B cell (primary cell): ENCODE measurements around the gene RTBDN. TPM values are rescaled to one million over a fixed set of nuclear protein-coding genes. Genes with fewer than 3 reads are reported as not detected.
A peak's percentile ranks its signal among the peaks of the same experiment; 100 is the strongest.

ENCODE experiments used
- ATAC-seq: fragments of 200-7000 bp; cut with Tn5 transposase; one replicate; pipeline ENCODE4 v1.10.0; 2021; ENCODE audit warnings: low read depth, mild to moderate bottlenecking, moderate number of reproducible peaks, moderate library complexity
- CTCF ChIA-PET: fragments of 350-600 bp; sonication (Branson Sonifier 250); formaldehyde crosslinking; loops from one replicate; lab custom pipeline; 2021; ENCODE audit warnings: antibody characterized with exemption, inconsistent platforms; lab: Charles Lee
- POLR2A ChIA-PET: fragments of 350-600 bp; sonication (Branson Sonifier 250); formaldehyde crosslinking; loops from one replicate; lab custom pipeline; 2021; ENCODE audit warnings: antibody characterized with exemption; lab: Charles Lee
- DNase-seq: peaks from one replicate; pipeline ENCODE4 v3.0.0; 2013
- H2AFZ ChIP-seq: 2 replicates; pipeline ENCODE4 v1.6.1; 2012; ENCODE audit warnings: mild to moderate bottlenecking, low read depth, low read length; ENCODE audit not compliant: insufficient read depth, poor library complexity, severe bottlenecking
- H3K27ac ChIP-seq, 2 donors: 1 replicate in 1 of 2; 2 replicates in 1 of 2; pipeline ENCODE4 v1.5.1; 2012 to 2013; ENCODE audit warnings: low read length in 2 of 2, mild to moderate bottlenecking in 2 of 2, moderate library complexity in 1 of 2
- H3K27me3 ChIP-seq, 4 experiments: fragments of 200-600 bp in 1 of 4; sonication (generic) in 1 of 4; replicated peaks in 1 of 4; 1 replicate in 2 of 4; 2 replicates in 2 of 4; pipeline versions ENCODE4 v1.6.1 to v1.7.0; 2013 to 2016; ENCODE audit warnings: low read length in 3 of 4, mild to moderate bottlenecking in 2 of 4, mixed read lengths in 1 of 4, moderate library complexity in 1 of 4; ENCODE audit not compliant: insufficient read depth in 4 of 4, control insufficient read depth in 3 of 4; ENCODE audit errors: control extremely low read depth in 1 of 4
- H3K36me3 ChIP-seq, 2 experiments: replicated peaks in 1 of 2; 1 replicate in 1 of 2; 2 replicates in 1 of 2; pipeline versions ENCODE4 v1.6.1 to v1.7.1; 2013; ENCODE audit warnings: low read length in 1 of 2; ENCODE audit not compliant: insufficient read depth in 2 of 2, control insufficient read depth in 1 of 2; ENCODE audit errors: control extremely low read depth in 1 of 2, extremely low read depth in 1 of 2
- H3K4me1 ChIP-seq, 2 donors: fragments of 200-600 bp in 1 of 2; sonication (generic) in 1 of 2; 1 replicate in 1 of 2; 2 replicates in 1 of 2; pipeline versions ENCODE4 v1.5.1 to v1.6.1; 2013 to 2017; ENCODE audit warnings: low read length in 2 of 2; ENCODE audit not compliant: control insufficient read depth in 2 of 2, insufficient read depth in 2 of 2
- H3K4me2 ChIP-seq: replicated peaks from 2 replicates; pipeline ENCODE3; 2012; ENCODE audit warnings: mild to moderate bottlenecking, low read depth, low read length; ENCODE audit not compliant: poor library complexity, severe bottlenecking
- H3K4me3 ChIP-seq, 5 experiments: fragments of 200-600 bp in 1 of 5; sonication (generic) in 1 of 5; 1 replicate in 3 of 5; 2 replicates in 2 of 5; pipeline versions ENCODE4 v1.5.1 to v1.7.0; 2011 to 2016; ENCODE audit warnings: low read length in 4 of 5, mild to moderate bottlenecking in 4 of 5, low read depth in 2 of 5, control low read depth in 1 of 5, moderate library complexity in 1 of 5; ENCODE audit not compliant: insufficient read depth in 1 of 5; ENCODE audit errors: control extremely low read depth in 1 of 5, extremely low read depth in 1 of 5
- H3K79me2 ChIP-seq: fragments of 200-600 bp; sonication (generic); one replicate; pipeline ENCODE4 v1.6.0; 2016; ENCODE audit warnings: low read length; ENCODE audit not compliant: control insufficient read depth, insufficient read depth
- H3K9ac ChIP-seq: fragments of 200-600 bp; sonication (generic); 2 replicates; pipeline ENCODE4 v1.6.1; 2017; ENCODE audit warnings: mild to moderate bottlenecking, low read length, moderate library complexity
- H3K9me3 ChIP-seq, 3 donors: one replicate each; pipeline versions ENCODE4 v1.6.1 to v1.7.1; 2013; ENCODE audit warnings: low read length in 2 of 3; ENCODE audit not compliant: control insufficient read depth in 2 of 3, insufficient read depth in 1 of 3; ENCODE audit errors: control extremely low read depth in 1 of 3
- H4K20me1 ChIP-seq: 2 replicates; pipeline ENCODE4 v1.6.0; 2012; ENCODE audit warnings: mild to moderate bottlenecking, low read length; ENCODE audit not compliant: insufficient read depth, control insufficient read depth, poor library complexity, severe bottlenecking
- H3K27ac Mint-ChIP-seq: one replicate; pipeline ENCODE4 v1.8.0; 2021; ENCODE audit warnings: mixed read lengths
- H3K27me3 Mint-ChIP-seq: one replicate; pipeline ENCODE4 v1.8.0; 2021; ENCODE audit warnings: mixed read lengths
- H3K4me1 Mint-ChIP-seq: one replicate; pipeline ENCODE4 v1.8.0; 2021; ENCODE audit warnings: mixed read lengths
- H3K4me3 Mint-ChIP-seq: one replicate; pipeline ENCODE4 v1.8.0; 2021; ENCODE audit warnings: mixed read lengths
- H3K9me3 Mint-ChIP-seq: one replicate; pipeline ENCODE4 v1.8.0; 2022; ENCODE audit warnings: mixed read lengths; ENCODE audit not compliant: insufficient read depth
- CTCF ChIP-seq: fragments of 200-600 bp; IDR thresholded peaks from one replicate; pipeline ENCODE4 v1.8.0; 2022; ENCODE audit warnings: antibody characterized with exemption, mild to moderate bottlenecking
- EZH2 ChIP-seq: IDR thresholded peaks from 2 replicates; pipeline ENCODE4 v1.6.1; 2012; ENCODE audit warnings: borderline replicate concordance, low read depth, mild to moderate bottlenecking, moderate library complexity, low read length; ENCODE audit not compliant: insufficient read depth, poor library complexity, severe bottlenecking
- WGBS: methylation state at CpG from one replicate; pipeline ENCODE4 v1.1.5; 2013; ENCODE audit warnings: missing lambda C conversion rate; ENCODE audit not compliant: insufficient coverage; 5-methylcytosine and 5-hydroxymethylcytosine counted together
- intact Hi-C: fragments of 100-400 bp; cut with micrococcal nuclease; formaldehyde crosslinking; loops from one replicate; pipeline ENCODE4 v1.10.0; 2022
- polyA plus RNA-seq: library from polyadenylated mRNA; depleted of rRNA; stranded (reverse); fragments of >200 nt; gene quantifications from 2 replicates; pipeline ENCODE4 v1.2.3, GENCODE V29; 2012
- total RNA-seq, 2 donors: library from RNA; stranded (reverse); fragments of 120-200 nt in 1 of 2; gene quantifications; 1 replicate in 1 of 2; 2 replicates in 1 of 2; pipeline versions ENCODE4 v1.2.3 to v1.2.4, GENCODE V29; 2013 to 2022

Gene RTBDN
- total and polyA plus RNA-seq, 2 donors (not counting 1 experiment from before 2014, with no cell fraction given) = not detected

- Mint-ChIP-seq H3K27ac (peak overlapping the region; percentile 96), H3K27me3 (no peaks in the 10 kb centered on the region), H3K9me3 (no peaks in the 10 kb centered on the region), H3K4me1 (peaks cover 25% of the 10 kb centered on the region), H3K4me3 (peak overlapping the region; percentile 84)
- H4K20me1 ChIP-seq = no peaks in the 10 kb centered on the region
- H3K9me3 ChIP-seq = peaks cover 0 to 40% (median 5%) of the 10 kb centered on the region in 3 donors
- peak overlapping the region; percentile 94 to 98 for H3K27ac ChIP-seq
- POLR2A ChIA-PET = interaction anchor here (0.5 to 1.6 kb wide), 6 partner anchors 10 to 199 kb away, joined by 3 to 8 read pairs (median 4); partner anchors contain the start of gene GCDH
- intact Hi-C loops = loop anchor here (1.0 to 2.0 kb wide), 2 partner anchors 10 to 14 kb away; no protein-coding TSS in a partner anchor
- H3K4me3 ChIP-seq = peak overlapping the region; percentile 58 to 97 (median 83)
- ATAC-seq (peak; percentile 11), DNase-seq (no peak)
- CTCF ChIA-PET = interaction anchor here (1.0 to 7.1 kb wide), 5 partner anchors 10 to 118 kb away, joined by 4 to 58 read pairs (median 5); partner anchors contain the start of gene GCDH
- peaks cover 0 to 20% of the 10 kb centered on the region in 2 experiments for H3K36me3 ChIP-seq
- peak overlapping the region; percentile 90 for H3K9ac ChIP-seq
- TF ChIP-seq CTCF = no peak
- no peak for TF ChIP-seq EZH2
- H3K27me3 ChIP-seq = no peaks in the 10 kb centered on the region
- WGBS = 16% methylated on average over 28 of the region's 29 CpGs
- H3K4me2 ChIP-seq = peak overlapping the region; percentile 90
- peaks cover 19% of the 10 kb centered on the region for H3K79me2 ChIP-seq
- H3K4me1 ChIP-seq = peaks cover 19 to 37% of the 10 kb centered on the region in 2 donors
- H2AFZ ChIP-seq = peak overlapping the region; percentile 80
Measured at GRCh38 chr19:12880551-12881171, 46.3 kb upstream of the RTBDN start.

DNA sequence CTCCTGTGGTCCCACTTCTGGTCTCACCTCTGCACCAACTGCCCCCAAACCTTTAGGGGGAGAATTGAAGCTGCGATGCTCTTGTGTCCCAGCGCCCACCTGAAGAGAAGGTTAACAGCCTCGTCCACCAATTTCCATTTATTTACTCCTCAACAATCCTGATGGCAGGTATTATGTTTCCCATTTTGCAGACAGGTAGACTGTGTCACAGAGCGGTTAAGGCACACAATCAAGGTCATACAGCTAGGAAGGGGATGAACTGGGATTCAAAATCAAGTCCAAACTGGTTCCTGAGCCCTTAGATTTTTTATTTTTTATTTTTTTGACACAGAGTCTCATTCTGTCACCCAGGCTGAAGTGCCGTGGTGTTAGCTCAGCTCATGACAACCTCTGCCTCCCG, 40.7 kb upstream of the RTBDN start:
- Mint-ChIP-seq H3K27ac (no peak overlapping the region), H3K4me3 (no peak overlapping the region), H3K27me3 (no peaks in the 10 kb centered on the region), H3K4me1 (peaks cover 3% of the 10 kb centered on the region), H3K9me3 (peaks cover 4% of the 10 kb centered on the region)
- ChIA-PET CTCF (no interaction called here), POLR2A (no interaction called here)
- H3K4me2 ChIP-seq = no peak overlapping the region
- H3K9me3 ChIP-seq = peaks cover 0 to 19% (median 0%) of the 10 kb centered on the region in 3 donors
- H3K27me3 ChIP-seq = no peaks in the 10 kb centered on the region
- ATAC-seq (no peak), DNase-seq (no peak)
- peaks cover 10% of the 10 kb centered on the region for H3K79me2 ChIP-seq
- no peaks in the 10 kb centered on the region for H4K20me1 ChIP-seq
- WGBS = no CpG with 5 or more reads among the region's 6 CpGs
- intact Hi-C loops = no loop called here
- H3K4me1 ChIP-seq = peaks cover 0 to 4% of the 10 kb centered on the region in 2 donors
- no peak overlapping the region for H2AFZ ChIP-seq
- no peak for TF ChIP-seq EZH2
- no peak for TF ChIP-seq CTCF
- no peak overlapping the region for H3K27ac ChIP-seq
- no peak overlapping the region for H3K4me3 ChIP-seq
- H3K9ac ChIP-seq = no peak overlapping the region
- peaks cover 0 to 28% of the 10 kb centered on the region in 2 experiments for H3K36me3 ChIP-seq
